ENCODE measurements around the gene CLTB. TPM values are rescaled to one million over a fixed set of nuclear protein-coding genes. Genes with fewer than 3 reads are reported as not detected.
A peak's percentile ranks its signal among the peaks of the same experiment; 100 is the strongest.

CLTB gene
- total and polyA plus RNA-seq, 2 of the 13 experiments (the other 11 are each of a cell fraction or from before 2014, with no cell fraction given), result 23.3 to 33.8 TPM

- TF ChIP-seq ZNF230 (CRISPR knock-in tag; IDR thresholded peaks at IDR 0.05) (peak; percentile 95), ZNF280B (CRISPR knock-in tag; IDR thresholded peaks at IDR 0.05; ENCODE audit: borderline replicate concordance) (peak; percentile 91), POGK (CRISPR knock-in tag; conservative IDR thresholded peaks at IDR 0.05) (peak; percentile 61; the same call in 1 of the 2 replicates), TSC22D2 (CRISPR knock-in tag; IDR thresholded peaks at IDR 0.05; ENCODE audit: borderline replicate concordance) (peak; percentile 67; the same call in 1 of the 2 replicates), ZFP37 (CRISPR knock-in tag; IDR thresholded peaks at IDR 0.05; ENCODE audit: borderline replicate concordance) (no peak), ZNF292 (CRISPR knock-in tag; IDR thresholded peaks at IDR 0.05; ENCODE audit: borderline replicate concordance, low read depth) (no peak), STAT6 (CRISPR knock-in tag; IDR thresholded peaks at IDR 0.05; ENCODE audit: borderline replicate concordance) (peak; percentile 94; the same call in 1 of the 2 replicates), EED (CRISPR knock-in tag; IDR thresholded peaks at IDR 0.05) (0 out of 2 replicates have a peak, but pooled peaks have one; percentile 65), E2F1 (CRISPR knock-in tag; IDR thresholded peaks at IDR 0.05) (no peak), ARID5B (CRISPR knock-in tag; IDR thresholded peaks at IDR 0.05) (peak; percentile 5; the same call in 1 of the 2 replicates), MIXL1 (CRISPR knock-in tag; IDR thresholded peaks at IDR 0.05) (no peak; the same call in 1 of the 2 replicates), ZNF350 (CRISPR knock-in tag; IDR thresholded peaks at IDR 0.05; ENCODE audit: borderline replicate concordance, low read depth) (peak; percentile 93), WIZ (CRISPR knock-in tag; IDR thresholded peaks at IDR 0.05) (no peak), RBM39 (IDR thresholded peaks at IDR 0.05; ENCODE audit: low read depth, low read length, poor library complexity, severe bottlenecking) (peak; percentile 55), TCF7L2 (IDR thresholded peaks at IDR 0.05; ENCODE audit: low read depth, low read length) (no peak), HNRNPH1 (optimal IDR thresholded peaks at IDR 0.05; ENCODE audit: low read depth, low read length) (no peak)
These were observed 27.8 kb downstream of the CLTB start, which contains the start of the genes HIGD2A and NOP16 (continued) for GRCh38 chr5:176388444-176389134.

Measured in HepG2 (cell line).